K562 (cell line): ENCODE data around the gene FYB1. TPM values are rescaled to one million over a fixed set of nuclear protein-coding genes. Genes with fewer than 3 reads are reported as not detected.
A peak's percentile ranks its signal among the peaks of the same experiment; 100 is the strongest.

Experiments
- ELF1 ChIP-seq: fragments of 200-800 bp; sonication (Bioruptor generic); IDR thresholded peaks from 2 replicates; pipeline ENCODE4 v1.6.1; 2016; ENCODE audit warnings: missing genetic modification characterization, missing compliant biosample characterization
- ESRRB ChIP-seq: fragments of 250-450 bp; sonication (Bioruptor Pico); IDR thresholded peaks from 2 replicates; pipeline ENCODE4 v1.5.0; 2020; ENCODE audit warnings: mild to moderate bottlenecking, moderate library complexity, borderline replicate concordance
- HOXB6 ChIP-seq: fragments of 250-450 bp; sonication (Bioruptor Pico); IDR thresholded peaks from 2 replicates; pipeline ENCODE4 v1.5.1; 2022; ENCODE audit warnings: mild to moderate bottlenecking, borderline replicate concordance
- JUND ChIP-seq, 2 experiments: IDR thresholded peaks; 2 replicates in 1 of 2; 3 replicates in 1 of 2; pipeline ENCODE4 v1.6.1; 2011; ENCODE audit warnings: borderline replicate concordance in 2 of 2, low read depth in 2 of 2, low read length in 2 of 2, improper control_type of control experiment in 1 of 2, missing biosample characterization in 1 of 2, missing genetic modification characterization in 1 of 2, missing genetic modification reagents in 1 of 2
- MEF2D ChIP-seq: conservative IDR thresholded peaks from 2 replicates; pipeline ENCODE4 v1.6.1; 2016; ENCODE audit warnings: low read depth, missing genetic modification characterization, missing compliant biosample characterization
- NUFIP1 ChIP-seq: fragments of 450-650 bp; IDR thresholded peaks from 2 replicates; pipeline ENCODE4 v1.6.1; 2018; ENCODE audit not compliant: partially characterized antibody
- PTBP1 ChIP-seq: fragments of 200-400 bp; formaldehyde crosslinking; IDR thresholded peaks from 2 replicates; pipeline ENCODE4 v1.6.1; 2017; ENCODE audit warnings: low read depth, low read length
- RBM34 ChIP-seq: fragments of 200-400 bp; formaldehyde crosslinking; IDR thresholded peaks from 2 replicates; pipeline ENCODE4 v1.6.1; 2018; ENCODE audit warnings: low read length, borderline replicate concordance; ENCODE audit not compliant: insufficient read depth
- SP2 ChIP-seq: IDR thresholded peaks from 2 replicates; pipeline ENCODE4 v1.6.1; 2011; ENCODE audit warnings: mild to moderate bottlenecking, low read depth, low read length, moderate library complexity; ENCODE audit not compliant: poor library complexity, severe bottlenecking; ENCODE audit errors: extremely low read depth
- ZNF140 ChIP-seq: fragments of 250-450 bp; sonication (Bioruptor Pico); IDR thresholded peaks from 2 replicates; pipeline ENCODE4 v1.8.0; 2021; ENCODE audit warnings: moderate library complexity, mild to moderate bottlenecking, inconsistent platforms
- ZNF232 ChIP-seq: sonication (generic); formaldehyde crosslinking; IDR thresholded peaks from 2 replicates; pipeline ENCODE4 v1.8.0; 2022; ENCODE audit warnings: mild to moderate bottlenecking, missing genetic modification reagents
- ZNF384 ChIP-seq: IDR thresholded peaks from 2 replicates; pipeline ENCODE4 v1.6.1; 2012; ENCODE audit warnings: low read depth, low read length, improper control_type of control experiment
- polyA plus RNA-seq, 8 experiments: library from polyadenylated mRNA; depleted of rRNA in 4 of 8; stranded (reverse) in 5 of 8; unstranded in 3 of 8; fragments of >200 nt; fragmentation: Nextera tagmentation in 2 of 8; fragmentation: Illumina TruSeq in 1 of 8; extraction: Ambion mirVana in 2 of 8; extraction: Trizol in 1 of 8; gene quantifications; 2 replicates each; pipeline versions ENCODE4 v1.2.1 to v1.2.3, GENCODE V29; 2011 to 2014; ENCODE audit warnings: inconsistent platforms in 1 of 8, missing spikeins in 1 of 8
- total RNA-seq, 7 experiments: library from RNA; depleted of rRNA in 6 of 7; stranded (reverse); fragments of >200 nt in 6 of 7; fragmentation: Illumina TruSeq in 2 of 7; extraction: Trizol in 2 of 7; gene quantifications; 2 replicates each; pipeline versions ENCODE4 v1.2.1 to v1.2.3, GENCODE V29; 2011 to 2021; ENCODE audit warnings: low replicate concordance in 1 of 7
- TF ChIP-seq, protein P1 (sequence below), 2 experiments: fragments of 450-650 bp; conservative IDR thresholded peaks; 2 replicates each; pipeline ENCODE4 v1.6.1; 2017; ENCODE audit warnings: mild to moderate bottlenecking in 2 of 2, moderate library complexity in 2 of 2
- TF ChIP-seq, protein P2 (sequence below): IDR thresholded peaks from 2 replicates; pipeline ENCODE4 v1.6.1; 2012; ENCODE audit warnings: low read depth, low read length, improper control_type of control experiment, borderline replicate concordance
- TF ChIP-seq, protein P3 (sequence below): fragments of 250-450 bp; sonication (Bioruptor Pico); IDR thresholded peaks from 2 replicates; pipeline ENCODE4 v1.4.0; 2020; ENCODE audit warnings: mild to moderate bottlenecking
- TF ChIP-seq, protein P4 (sequence below): fragments of 200-400 bp; formaldehyde crosslinking; IDR thresholded peaks from 2 replicates; pipeline ENCODE4 v1.6.1; 2017; ENCODE audit warnings: mild to moderate bottlenecking, low read depth, low read length, moderate library complexity
- TF ChIP-seq, protein P5 (sequence below): conservative IDR thresholded peaks from 2 replicates; pipeline ENCODE4 v1.6.1; 2011; ENCODE audit warnings: low read depth, mild to moderate bottlenecking, low read length; ENCODE audit not compliant: control insufficient read depth

FYB1 gene
- total and polyA plus RNA-seq, 9 of the 15 experiments (the other 6 are each of a cell fraction or from before 2014, with no cell fraction given), result 4.7 to 31.5 (median 9.7) TPM

DNA sequence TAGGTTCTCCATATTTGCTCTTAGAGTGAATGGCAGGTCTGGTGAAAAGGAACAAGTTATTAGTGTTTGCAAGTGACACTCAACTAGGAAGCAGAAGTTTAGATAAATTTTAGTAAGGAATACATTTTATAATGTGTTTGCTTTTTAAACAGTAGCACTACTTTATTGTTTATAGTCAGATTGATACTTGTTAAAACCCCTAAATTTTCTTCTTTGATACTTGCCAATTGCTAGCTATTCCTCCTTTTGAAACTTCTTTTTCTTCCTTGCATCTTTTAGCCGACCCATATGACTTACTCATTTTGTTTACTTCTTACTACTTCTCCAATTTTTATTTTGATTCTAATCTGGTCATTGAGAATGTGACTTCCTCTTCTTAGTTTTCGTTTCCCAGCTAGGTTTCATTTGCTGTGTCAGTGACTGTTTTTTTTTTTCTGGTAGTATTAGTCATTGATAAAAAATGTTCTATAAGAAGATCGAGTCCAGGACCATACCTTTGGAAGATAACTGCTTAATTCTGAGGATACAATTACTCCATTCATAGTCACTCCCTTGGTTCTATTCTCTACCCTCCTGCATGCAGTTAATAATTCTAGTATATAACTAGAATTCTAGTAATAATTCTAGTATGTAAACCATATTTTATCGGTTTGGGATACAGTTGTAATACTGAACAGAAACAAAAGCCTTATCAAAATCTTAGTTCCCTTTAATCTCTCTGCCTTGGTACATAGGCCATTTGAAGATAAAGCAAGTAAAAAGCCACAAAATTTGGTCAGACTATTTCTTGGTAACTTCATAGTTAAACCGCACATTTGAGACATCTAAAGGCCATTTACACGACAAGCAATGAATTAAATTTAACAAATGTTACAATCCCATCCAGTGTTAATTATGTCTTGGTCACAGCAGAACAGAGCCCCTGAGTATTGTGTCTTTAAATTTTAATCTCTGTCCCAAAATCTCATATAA is 142.3 kb downstream of the FYB1 start (continued):
- TF ChIP-seq, protein P1, sequence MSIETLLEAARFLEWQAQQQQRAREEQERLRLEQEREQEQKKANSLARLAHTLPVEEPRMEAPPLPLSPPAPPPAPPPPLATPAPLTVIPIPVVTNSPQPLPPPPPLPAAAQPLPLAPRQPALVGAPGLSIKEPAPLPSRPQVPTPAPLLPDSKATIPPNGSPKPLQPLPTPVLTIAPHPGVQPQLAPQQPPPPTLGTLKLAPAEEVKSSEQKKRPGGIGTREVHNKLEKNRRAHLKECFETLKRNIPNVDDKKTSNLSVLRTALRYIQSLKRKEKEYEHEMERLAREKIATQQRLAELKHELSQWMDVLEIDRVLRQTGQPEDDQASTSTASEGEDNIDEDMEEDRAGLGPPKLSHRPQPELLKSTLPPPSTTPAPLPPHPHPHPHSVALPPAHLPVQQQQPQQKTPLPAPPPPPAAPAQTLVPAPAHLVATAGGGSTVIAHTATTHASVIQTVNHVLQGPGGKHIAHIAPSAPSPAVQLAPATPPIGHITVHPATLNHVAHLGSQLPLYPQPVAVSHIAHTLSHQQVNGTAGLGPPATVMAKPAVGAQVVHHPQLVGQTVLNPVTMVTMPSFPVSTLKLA (conservative IDR thresholded peaks at IDR 0.05), result no peak
- no peak for TF ChIP-seq RBM34
- peak; percentile 86 for TF ChIP-seq JUND (IDR thresholded peaks at IDR 0.05; ENCODE audit: borderline replicate concordance, low read depth, low read length)
- peak; percentile 93 for TF ChIP-seq JUND (tag; IDR thresholded peaks at IDR 0.05; ENCODE audit: borderline replicate concordance, low read depth, low read length)
- TF ChIP-seq ELF1 (tag), result peak; percentile 48
- TF ChIP-seq, protein P2, sequence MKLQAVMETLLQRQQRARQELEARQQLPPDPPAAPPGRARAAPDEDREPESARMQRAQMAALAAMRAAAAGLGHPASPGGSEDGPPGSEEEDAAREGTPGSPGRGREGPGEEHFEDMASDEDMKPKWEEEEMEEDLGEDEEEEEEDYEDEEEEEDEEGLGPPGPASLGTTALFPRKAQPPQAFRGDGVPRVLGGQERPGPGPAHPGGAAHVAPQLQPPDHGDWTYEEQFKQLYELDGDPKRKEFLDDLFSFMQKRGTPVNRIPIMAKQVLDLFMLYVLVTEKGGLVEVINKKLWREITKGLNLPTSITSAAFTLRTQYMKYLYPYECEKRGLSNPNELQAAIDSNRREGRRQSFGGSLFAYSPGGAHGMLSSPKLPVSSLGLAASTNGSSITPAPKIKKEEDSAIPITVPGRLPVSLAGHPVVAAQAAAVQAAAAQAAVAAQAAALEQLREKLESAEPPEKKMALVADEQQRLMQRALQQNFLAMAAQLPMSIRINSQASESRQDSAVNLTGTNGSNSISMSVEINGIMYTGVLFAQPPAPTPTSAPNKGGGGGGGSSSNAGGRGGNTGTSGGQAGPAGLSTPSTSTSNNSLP, result peak; percentile 94
- TF ChIP-seq PTBP1, result no peak
- TF ChIP-seq, protein P3, sequence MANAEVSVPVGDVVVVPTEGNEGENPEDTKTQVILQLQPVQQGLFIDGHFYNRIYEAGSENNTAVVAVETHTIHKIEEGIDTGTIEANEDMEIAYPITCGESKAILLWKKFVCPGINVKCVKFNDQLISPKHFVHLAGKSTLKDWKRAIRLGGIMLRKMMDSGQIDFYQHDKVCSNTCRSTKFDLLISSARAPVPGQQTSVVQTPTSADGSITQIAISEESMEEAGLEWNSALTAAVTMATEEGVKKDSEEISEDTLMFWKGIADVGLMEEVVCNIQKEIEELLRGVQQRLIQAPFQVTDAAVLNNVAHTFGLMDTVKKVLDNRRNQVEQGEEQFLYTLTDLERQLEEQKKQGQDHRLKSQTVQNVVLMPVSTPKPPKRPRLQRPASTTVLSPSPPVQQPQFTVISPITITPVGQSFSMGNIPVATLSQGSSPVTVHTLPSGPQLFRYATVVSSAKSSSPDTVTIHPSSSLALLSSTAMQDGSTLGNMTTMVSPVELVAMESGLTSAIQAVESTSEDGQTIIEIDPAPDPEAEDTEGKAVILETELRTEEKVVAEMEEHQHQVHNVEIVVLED (CRISPR knock-in tag), result no peak
- TF ChIP-seq MEF2D (tag), result no peak
- peak; percentile 95 for TF ChIP-seq ZNF384
- no peak for TF ChIP-seq SP2
- TF ChIP-seq ESRRB, result no peak
- TF ChIP-seq, protein P4, sequence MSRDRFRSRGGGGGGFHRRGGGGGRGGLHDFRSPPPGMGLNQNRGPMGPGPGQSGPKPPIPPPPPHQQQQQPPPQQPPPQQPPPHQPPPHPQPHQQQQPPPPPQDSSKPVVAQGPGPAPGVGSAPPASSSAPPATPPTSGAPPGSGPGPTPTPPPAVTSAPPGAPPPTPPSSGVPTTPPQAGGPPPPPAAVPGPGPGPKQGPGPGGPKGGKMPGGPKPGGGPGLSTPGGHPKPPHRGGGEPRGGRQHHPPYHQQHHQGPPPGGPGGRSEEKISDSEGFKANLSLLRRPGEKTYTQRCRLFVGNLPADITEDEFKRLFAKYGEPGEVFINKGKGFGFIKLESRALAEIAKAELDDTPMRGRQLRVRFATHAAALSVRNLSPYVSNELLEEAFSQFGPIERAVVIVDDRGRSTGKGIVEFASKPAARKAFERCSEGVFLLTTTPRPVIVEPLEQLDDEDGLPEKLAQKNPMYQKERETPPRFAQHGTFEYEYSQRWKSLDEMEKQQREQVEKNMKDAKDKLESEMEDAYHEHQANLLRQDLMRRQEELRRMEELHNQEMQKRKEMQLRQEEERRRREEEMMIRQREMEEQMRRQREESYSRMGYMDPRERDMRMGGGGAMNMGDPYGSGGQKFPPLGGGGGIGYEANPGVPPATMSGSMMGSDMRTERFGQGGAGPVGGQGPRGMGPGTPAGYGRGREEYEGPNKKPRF, result no peak
- TF ChIP-seq HOXB6, result no peak
- TF ChIP-seq, protein P5, sequence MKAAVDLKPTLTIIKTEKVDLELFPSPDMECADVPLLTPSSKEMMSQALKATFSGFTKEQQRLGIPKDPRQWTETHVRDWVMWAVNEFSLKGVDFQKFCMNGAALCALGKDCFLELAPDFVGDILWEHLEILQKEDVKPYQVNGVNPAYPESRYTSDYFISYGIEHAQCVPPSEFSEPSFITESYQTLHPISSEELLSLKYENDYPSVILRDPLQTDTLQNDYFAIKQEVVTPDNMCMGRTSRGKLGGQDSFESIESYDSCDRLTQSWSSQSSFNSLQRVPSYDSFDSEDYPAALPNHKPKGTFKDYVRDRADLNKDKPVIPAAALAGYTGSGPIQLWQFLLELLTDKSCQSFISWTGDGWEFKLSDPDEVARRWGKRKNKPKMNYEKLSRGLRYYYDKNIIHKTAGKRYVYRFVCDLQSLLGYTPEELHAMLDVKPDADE, result no peak
- TF ChIP-seq ZNF232 (CRISPR knock-in tag), result no peak
- TF ChIP-seq NUFIP1, result no peak
- no peak for TF ChIP-seq ZNF140 (CRISPR knock-in tag)
